ENCODE results near the gene NODAL. TPM values are rescaled to one million over a fixed set of nuclear protein-coding genes. Genes with fewer than 3 reads are reported as not detected.
A peak's percentile ranks its signal among the peaks of the same experiment; 100 is the strongest.

NODAL gene
- total RNA-seq, 1 experiment from 2014 or later: 57.0 TPM

DNA sequence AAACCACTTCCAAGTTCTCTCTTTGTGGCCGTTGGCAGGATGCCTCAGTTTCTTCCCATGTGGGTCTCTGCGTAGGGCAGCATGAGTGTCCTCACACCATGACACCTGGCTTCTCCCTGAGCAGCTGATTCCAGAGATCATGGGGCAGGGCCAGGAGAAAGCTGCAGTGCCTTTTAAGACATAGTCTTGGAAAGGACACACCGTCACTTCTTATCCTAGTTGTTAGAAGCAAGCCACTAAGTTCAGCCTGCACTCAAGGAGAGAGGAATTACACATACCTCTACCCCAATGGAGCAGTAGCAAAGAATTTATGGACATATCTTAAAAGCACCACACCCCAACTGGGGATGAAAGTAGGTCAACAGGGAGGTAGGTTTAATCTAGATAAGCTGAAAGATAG, 16.4 kb downstream of the NODAL start:
- ATAC-seq (no peak), DNase-seq (ENCODE audit: low spot score) (no peak)
- TF ChIP-seq NR2C2 (CRISPR knock-in tag; IDR thresholded peaks at IDR 0.05): no peak
- TF ChIP-seq TP53 (CRISPR knock-in tag; IDR thresholded peaks at IDR 0.05): no peak
- TF ChIP-seq SMAD3 (CRISPR knock-in tag; IDR thresholded peaks at IDR 0.05; ENCODE audit: borderline replicate concordance): no peak
- TF ChIP-seq SMAD4 (CRISPR knock-in tag; IDR thresholded peaks at IDR 0.05): no peak
- no peak for TF ChIP-seq ZNF416 (CRISPR knock-in tag; IDR thresholded peaks at IDR 0.05)
- TF ChIP-seq, protein P1, sequence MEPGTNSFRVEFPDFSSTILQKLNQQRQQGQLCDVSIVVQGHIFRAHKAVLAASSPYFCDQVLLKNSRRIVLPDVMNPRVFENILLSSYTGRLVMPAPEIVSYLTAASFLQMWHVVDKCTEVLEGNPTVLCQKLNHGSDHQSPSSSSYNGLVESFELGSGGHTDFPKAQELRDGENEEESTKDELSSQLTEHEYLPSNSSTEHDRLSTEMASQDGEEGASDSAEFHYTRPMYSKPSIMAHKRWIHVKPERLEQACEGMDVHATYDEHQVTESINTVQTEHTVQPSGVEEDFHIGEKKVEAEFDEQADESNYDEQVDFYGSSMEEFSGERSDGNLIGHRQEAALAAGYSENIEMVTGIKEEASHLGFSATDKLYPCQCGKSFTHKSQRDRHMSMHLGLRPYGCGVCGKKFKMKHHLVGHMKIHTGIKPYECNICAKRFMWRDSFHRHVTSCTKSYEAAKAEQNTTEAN (CRISPR knock-in tag; IDR thresholded peaks at IDR 0.05): no peak
- TF ChIP-seq, protein P2, sequence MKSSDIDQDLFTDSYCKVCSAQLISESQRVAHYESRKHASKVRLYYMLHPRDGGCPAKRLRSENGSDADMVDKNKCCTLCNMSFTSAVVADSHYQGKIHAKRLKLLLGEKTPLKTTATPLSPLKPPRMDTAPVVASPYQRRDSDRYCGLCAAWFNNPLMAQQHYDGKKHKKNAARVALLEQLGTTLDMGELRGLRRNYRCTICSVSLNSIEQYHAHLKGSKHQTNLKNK (CRISPR knock-in tag; IDR thresholded peaks at IDR 0.05): no peak
- TF ChIP-seq, protein P3, sequence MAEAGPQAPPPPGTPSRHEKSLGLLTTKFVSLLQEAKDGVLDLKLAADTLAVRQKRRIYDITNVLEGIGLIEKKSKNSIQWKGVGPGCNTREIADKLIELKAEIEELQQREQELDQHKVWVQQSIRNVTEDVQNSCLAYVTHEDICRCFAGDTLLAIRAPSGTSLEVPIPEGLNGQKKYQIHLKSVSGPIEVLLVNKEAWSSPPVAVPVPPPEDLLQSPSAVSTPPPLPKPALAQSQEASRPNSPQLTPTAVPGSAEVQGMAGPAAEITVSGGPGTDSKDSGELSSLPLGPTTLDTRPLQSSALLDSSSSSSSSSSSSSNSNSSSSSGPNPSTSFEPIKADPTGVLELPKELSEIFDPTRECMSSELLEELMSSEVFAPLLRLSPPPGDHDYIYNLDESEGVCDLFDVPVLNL (CRISPR knock-in tag; IDR thresholded peaks at IDR 0.05; ENCODE audit: borderline replicate concordance, low read depth): no peak
- TF ChIP-seq, protein P4, sequence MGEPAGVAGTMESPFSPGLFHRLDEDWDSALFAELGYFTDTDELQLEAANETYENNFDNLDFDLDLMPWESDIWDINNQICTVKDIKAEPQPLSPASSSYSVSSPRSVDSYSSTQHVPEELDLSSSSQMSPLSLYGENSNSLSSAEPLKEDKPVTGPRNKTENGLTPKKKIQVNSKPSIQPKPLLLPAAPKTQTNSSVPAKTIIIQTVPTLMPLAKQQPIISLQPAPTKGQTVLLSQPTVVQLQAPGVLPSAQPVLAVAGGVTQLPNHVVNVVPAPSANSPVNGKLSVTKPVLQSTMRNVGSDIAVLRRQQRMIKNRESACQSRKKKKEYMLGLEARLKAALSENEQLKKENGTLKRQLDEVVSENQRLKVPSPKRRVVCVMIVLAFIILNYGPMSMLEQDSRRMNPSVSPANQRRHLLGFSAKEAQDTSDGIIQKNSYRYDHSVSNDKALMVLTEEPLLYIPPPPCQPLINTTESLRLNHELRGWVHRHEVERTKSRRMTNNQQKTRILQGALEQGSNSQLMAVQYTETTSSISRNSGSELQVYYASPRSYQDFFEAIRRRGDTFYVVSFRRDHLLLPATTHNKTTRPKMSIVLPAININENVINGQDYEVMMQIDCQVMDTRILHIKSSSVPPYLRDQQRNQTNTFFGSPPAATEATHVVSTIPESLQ (CRISPR knock-in tag; IDR thresholded peaks at IDR 0.05): no peak
- TF ChIP-seq RORB (CRISPR knock-in tag; IDR thresholded peaks at IDR 0.05): no peak
- TF ChIP-seq NFE2L1 (CRISPR knock-in tag; IDR thresholded peaks at IDR 0.05): no peak
- no peak for TF ChIP-seq ZNF232 (CRISPR knock-in tag; IDR thresholded peaks at IDR 0.05)
- TF ChIP-seq, protein P5, sequence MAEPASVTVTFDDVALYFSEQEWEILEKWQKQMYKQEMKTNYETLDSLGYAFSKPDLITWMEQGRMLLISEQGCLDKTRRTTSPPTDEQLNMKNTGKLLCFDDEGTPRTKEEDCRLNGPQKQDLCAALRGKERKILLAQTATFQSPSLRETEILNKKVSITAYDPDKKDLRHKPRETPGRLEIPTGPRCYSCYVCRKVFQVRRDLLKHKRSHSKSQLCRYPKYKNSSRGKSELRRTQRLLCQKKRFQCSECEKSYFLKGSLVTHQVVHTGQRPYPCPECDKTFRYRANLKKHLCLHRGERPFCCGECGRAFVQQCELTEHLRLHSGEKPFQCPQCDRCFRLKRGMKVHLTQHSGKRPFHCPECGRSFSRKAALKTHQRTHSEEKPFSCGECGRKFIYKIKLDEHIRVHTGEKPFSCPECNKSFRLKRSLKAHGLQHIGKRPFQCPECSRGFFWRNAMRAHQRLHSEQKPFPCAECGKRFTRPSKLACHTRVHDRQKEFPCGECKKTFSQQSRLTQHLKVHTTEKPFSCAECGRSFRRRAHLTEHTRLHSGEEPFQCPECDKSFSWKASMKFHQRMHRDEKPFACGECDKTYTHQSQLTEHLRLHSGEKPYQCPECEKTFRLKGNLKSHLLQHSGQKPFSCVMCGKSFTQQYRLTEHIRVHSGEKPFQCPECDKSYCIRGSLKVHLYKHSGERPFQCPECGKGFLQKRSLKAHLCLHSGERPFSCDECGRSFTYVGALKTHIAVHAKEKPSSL (CRISPR knock-in tag; conservative IDR thresholded peaks at IDR 0.05): no peak
- TF ChIP-seq GRHL2 (CRISPR knock-in tag; IDR thresholded peaks at IDR 0.05; ENCODE audit: insufficient replicate concordance, severe bottlenecking): no peak
- no peak overlapping the region for H3K27ac Mint-ChIP-seq
- ChIA-PET POLR2A (interaction anchor here (1.0 kb wide), 1 partner anchor 8 kb away, joined by 3 read pairs; no protein-coding TSS in a partner anchor), CTCF (interaction anchor here (2.1 to 2.2 kb wide), 2 partner anchors 12 to 160 kb away, joined by 5 to 10 read pairs; no protein-coding TSS in a partner anchor)
- H3K4me1 Mint-ChIP-seq: peaks cover 45% of the 10 kb centered on the region
- H3K27me3 Mint-ChIP-seq (ENCODE audit: low read depth): no peaks in the 10 kb centered on the region
- H3K36me3 Mint-ChIP-seq: peaks cover 55% of the 10 kb centered on the region
- no peaks in the 10 kb centered on the region for H3K9me3 Mint-ChIP-seq
- H3K4me3 Mint-ChIP-seq: no peak overlapping the region

DNA sequence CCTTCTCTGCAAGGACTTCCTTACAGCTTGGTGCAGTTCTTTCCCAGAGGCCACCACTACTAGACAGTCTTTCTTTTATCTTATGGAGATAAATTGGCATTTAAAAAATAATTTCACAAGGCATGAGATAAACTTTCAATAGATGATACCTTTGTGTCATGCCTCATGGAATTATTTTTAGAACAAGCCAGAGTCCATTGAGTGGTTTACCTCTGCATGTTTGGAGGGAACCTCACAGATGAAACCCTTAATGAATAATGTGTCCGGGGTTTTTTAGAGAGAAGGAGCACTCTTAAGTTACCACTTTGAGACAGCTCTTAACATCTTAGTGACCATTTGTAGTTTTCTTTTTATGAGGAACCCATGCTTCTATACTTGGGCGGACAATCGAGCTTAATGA, 17.2 kb downstream of the NODAL start:
- Mint-ChIP-seq H3K27me3 (ENCODE audit: low read depth) (no peaks in the 10 kb centered on the region), H3K27ac (peak overlapping the region; percentile 64; the same call in 1 of the 2 replicates), H3K4me3 (no peak overlapping the region), H3K9me3 (no peaks in the 10 kb centered on the region), H3K4me1 (peaks cover 45% of the 10 kb centered on the region), H3K36me3 (peaks cover 63% of the 10 kb centered on the region)
- TF ChIP-seq KAT7 (CRISPR knock-in tag; IDR thresholded peaks at IDR 0.05; ENCODE audit: borderline replicate concordance): no peak
- TF ChIP-seq ESRRA (CRISPR knock-in tag; IDR thresholded peaks at IDR 0.05; ENCODE audit: borderline replicate concordance): no peak
- TF ChIP-seq, protein P6, sequence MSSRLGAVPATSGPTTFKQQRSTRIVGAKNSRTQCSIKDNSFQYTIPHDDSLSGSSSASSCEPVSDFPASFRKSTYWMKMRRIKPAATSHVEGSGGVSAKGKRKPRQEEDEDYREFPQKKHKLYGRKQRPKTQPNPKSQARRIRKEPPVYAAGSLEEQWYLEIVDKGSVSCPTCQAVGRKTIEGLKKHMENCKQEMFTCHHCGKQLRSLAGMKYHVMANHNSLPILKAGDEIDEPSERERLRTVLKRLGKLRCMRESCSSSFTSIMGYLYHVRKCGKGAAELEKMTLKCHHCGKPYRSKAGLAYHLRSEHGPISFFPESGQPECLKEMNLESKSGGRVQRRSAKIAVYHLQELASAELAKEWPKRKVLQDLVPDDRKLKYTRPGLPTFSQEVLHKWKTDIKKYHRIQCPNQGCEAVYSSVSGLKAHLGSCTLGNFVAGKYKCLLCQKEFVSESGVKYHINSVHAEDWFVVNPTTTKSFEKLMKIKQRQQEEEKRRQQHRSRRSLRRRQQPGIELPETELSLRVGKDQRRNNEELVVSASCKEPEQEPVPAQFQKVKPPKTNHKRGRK (CRISPR knock-in tag; IDR thresholded peaks at IDR 0.05; ENCODE audit: borderline replicate concordance): no peak
- TF ChIP-seq JUN (CRISPR knock-in tag; IDR thresholded peaks at IDR 0.05): no peak
- no peak for TF ChIP-seq OVOL2 (CRISPR knock-in tag; IDR thresholded peaks at IDR 0.05; ENCODE audit: borderline replicate concordance)
- TF ChIP-seq, protein P5 (CRISPR knock-in tag; conservative IDR thresholded peaks at IDR 0.05): no peak
- no peak for TF ChIP-seq PRRX2 (CRISPR knock-in tag; IDR thresholded peaks at IDR 0.05)
- TF ChIP-seq, protein P1 (CRISPR knock-in tag; IDR thresholded peaks at IDR 0.05): no peak
- CTCF ChIA-PET: interaction anchor here (1.0 to 2.2 kb wide), 6 partner anchors 13 to 203 kb away, joined by 3 to 10 read pairs (median 4); partner anchors contain the start of gene EIF4EBP2
- POLR2A ChIA-PET: interaction anchor here (1.0 kb wide), 1 partner anchor 9 kb away, joined by 3 read pairs; no protein-coding TSS in a partner anchor
- ATAC-seq: no peak
- no peak for DNase-seq (ENCODE audit: low spot score)

Measured in WTC11 (cell line).